Measurements from ENCODE around the gene GLIS1.

The GLIS1 gene

GRCh38 chr1:53672785-53673184, 66.2 kb downstream of the GLIS1 start:
- Histone ChIP-seq H3K27me3 (replicated peaks) (no peaks in the 10 kb centered on the region), H3K4me3 (ENCODE audit: low read depth, low read length) (no peak overlapping the region), H3K27ac (no peak overlapping the region), H3K36me3 (replicated peaks) (peaks cover 5% of the 10 kb centered on the region)
- no peak for DNase-seq
- in situ Hi-C loops (cut with HindIII; ENCODE audit: low pct_ligation_motif_present, low sequenced_read_pairs) = no loop called here
- TF ChIP-seq CTCF (IDR thresholded peaks at IDR 0.05; ENCODE audit: low read depth, low read length, missing control alignments) = no peak

GRCh38 chr1:53672243-53672642, 66.7 kb downstream of the GLIS1 start:
- no peak for DNase-seq
- no peak for TF ChIP-seq CTCF (IDR thresholded peaks at IDR 0.05; ENCODE audit: low read depth, low read length, missing control alignments)
- in situ Hi-C loops (cut with HindIII; ENCODE audit: low pct_ligation_motif_present, low sequenced_read_pairs) = no loop called here
- Histone ChIP-seq H3K4me3 (ENCODE audit: low read depth, low read length) (no peak overlapping the region), H3K27ac (no peak overlapping the region), H3K27me3 (replicated peaks) (no peaks in the 10 kb centered on the region), H3K36me3 (replicated peaks) (peaks cover 5% of the 10 kb centered on the region)

DNA sequence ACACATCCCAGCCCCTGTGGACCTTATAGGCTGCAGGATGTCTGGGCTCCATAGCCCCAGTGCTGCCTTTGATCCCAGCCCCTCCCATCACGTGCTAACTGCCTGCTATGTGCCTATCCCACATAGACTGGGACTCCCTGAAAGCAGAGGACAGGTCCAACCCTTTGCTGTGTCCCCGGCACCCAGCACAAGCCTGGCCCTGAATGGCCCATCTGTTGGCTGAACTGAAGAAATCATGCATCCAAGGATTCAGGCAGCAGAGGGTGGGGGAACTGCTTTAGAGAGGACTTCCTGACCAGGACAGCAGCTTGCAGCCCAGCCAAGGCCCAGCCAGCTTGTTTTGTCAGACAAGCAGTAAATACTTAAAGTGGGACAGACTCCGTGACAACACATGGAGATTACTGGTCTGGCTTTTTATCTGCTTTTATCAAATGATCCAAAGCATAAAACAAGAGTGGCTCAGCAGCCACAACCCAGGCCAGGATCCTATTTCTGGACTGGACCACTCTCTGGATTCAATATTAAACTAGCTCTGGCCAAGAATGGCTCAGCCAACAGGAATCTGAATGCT, 69.3 kb downstream of the GLIS1 start:
- no peak for DNase-seq
- Histone ChIP-seq H3K4me3 (ENCODE audit: low read depth, low read length) (no peak overlapping the region), H3K27me3 (replicated peaks) (no peaks in the 10 kb centered on the region), H3K36me3 (replicated peaks) (peaks cover 4% of the 10 kb centered on the region), H3K27ac (no peak overlapping the region)
- in situ Hi-C loops (cut with HindIII; ENCODE audit: low pct_ligation_motif_present, low sequenced_read_pairs) = no loop called here
- TF ChIP-seq CTCF (IDR thresholded peaks at IDR 0.05; ENCODE audit: low read depth, low read length, missing control alignments) = no peak

- no peaks in the 10 kb centered on the region for H3K27me3 ChIP-seq (replicated peaks)
- H3K36me3 ChIP-seq (replicated peaks) = no peaks in the 10 kb centered on the region
- no peak overlapping the region for H3K27ac ChIP-seq
- in situ Hi-C loops (cut with HindIII; ENCODE audit: low pct_ligation_motif_present, low sequenced_read_pairs) = no loop called here
- TF ChIP-seq CTCF (IDR thresholded peaks at IDR 0.05; ENCODE audit: low read depth, low read length, missing control alignments) = no peak
- H3K4me3 ChIP-seq (ENCODE audit: low read depth, low read length) = no peak overlapping the region
- DNase-seq = no peak
Observed at GRCh38 chr1:53666566-53666965, 72.4 kb downstream of the GLIS1 start.

DNA sequence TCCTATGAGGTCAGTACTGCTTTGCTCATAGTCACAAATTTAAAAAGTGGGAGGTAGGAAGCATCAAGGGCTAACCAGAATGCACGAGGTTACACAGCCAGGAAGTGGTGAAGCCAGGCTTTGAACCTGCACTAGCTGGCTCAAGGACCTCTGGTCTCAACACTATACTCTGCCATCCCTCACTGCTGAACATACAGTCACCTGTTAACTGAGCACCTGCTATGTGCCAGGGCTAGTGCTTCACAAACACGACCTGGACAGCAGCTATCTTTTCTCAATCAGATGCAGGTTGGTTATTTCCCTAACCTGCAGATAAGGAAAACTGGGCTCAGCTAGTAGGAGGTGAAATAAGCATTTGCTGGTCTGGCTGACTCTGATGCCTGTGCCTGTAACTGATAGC, 73.0 kb downstream of the GLIS1 start:
- in situ Hi-C loops (cut with HindIII; ENCODE audit: low pct_ligation_motif_present, low sequenced_read_pairs) = no loop called here

More for the DNA sequence above, 73.0 kb downstream of the GLIS1 start:
- no peak for TF ChIP-seq CTCF (IDR thresholded peaks at IDR 0.05; ENCODE audit: low read depth, low read length, missing control alignments)
- DNase-seq = no peak
- no peak overlapping the region for H3K27ac ChIP-seq
- H3K36me3 ChIP-seq (replicated peaks) = no peaks in the 10 kb centered on the region
- no peak overlapping the region for H3K4me3 ChIP-seq (ENCODE audit: low read depth, low read length)
- H3K27me3 ChIP-seq (replicated peaks) = no peaks in the 10 kb centered on the region
